Muscle of arm (tissue), 12 donors: Measurements from ENCODE around the gene NPBWR2. TPM values are rescaled to one million over a fixed set of nuclear protein-coding genes. Genes with fewer than 3 reads are reported as not detected.
"Not testable (repeated sequence)": the region's sequence is repeated elsewhere in the genome, so short reads cannot be mapped to it uniquely, and the experiment has no call there.

Experiments
- DNase-seq: peaks from one replicate; pipeline ENCODE4 v3.0.0-alpha.2; 2013
- polyA plus RNA-seq, 12 donors: library from polyadenylated mRNA; unstranded; fragments of 120-200 nt; gene quantifications; one replicate each; pipeline ENCODE4 v1.2.1, GENCODE V29; 2013; ENCODE audit not compliant: insufficient read length in 12 of 12

Gene NPBWR2
- polyA plus RNA-seq, 12 donors: not detected

GRCh38 chr20:64087226-64087825, 20.0 kb downstream of the NPBWR2 start:
- not testable (repeated sequence) for DNase-seq

GRCh38 chr20:64086801-64087200, 20.6 kb downstream of the NPBWR2 start:
- no peak for DNase-seq

GRCh38 chr20:64084685-64085152, 22.6 kb downstream of the NPBWR2 start:
- DNase-seq: no peak

GRCh38 chr20:64083804-64084684, 23.3 kb downstream of the NPBWR2 start, which contains the start of gene LKAAEAR1:
LKAAEAR1 (minus strand) TSS chr20:64084398; CDS start chr20:64084219, 179 bp downstream.
- DNase-seq: no peak

- DNase-seq: peak; percentile 68
Measured at GRCh38 chr20:64083378-64083803, 24.0 kb downstream of the NPBWR2 start.

GRCh38 chr20:64082820-64083377, 24.5 kb downstream of the NPBWR2 start:
- DNase-seq: no peak

GRCh38 chr20:64082126-64082731, 25.1 kb downstream of the NPBWR2 start:
- DNase-seq: no peak

GRCh38 chr20:64081624-64081964, 25.8 kb downstream of the NPBWR2 start:
- no peak for DNase-seq

- DNase-seq: no peak
Measured at GRCh38 chr20:64080813-64081623, 26.3 kb downstream of the NPBWR2 start.

GRCh38 chr20:64080013-64080812, 27.2 kb downstream of the NPBWR2 start, which contains the start of gene OPRL1:
OPRL1 (plus strand) TSS chr20:64080082; CDS start chr20:64092721, 12,639 bp downstream.
- DNase-seq: no peak

- DNase-seq: peak; percentile 80
Measured at GRCh38 chr20:64079273-64080012, 27.9 kb downstream of the NPBWR2 start, which contains the start of gene RGS19. RGS19 (minus strand) TSS chr20:64079518; CDS start chr20:64076886, 2,632 bp downstream.

GRCh38 chr20:64078934-64079272, 28.5 kb downstream of the NPBWR2 start:
- DNase-seq: no peak

GRCh38 chr20:64077876-64078551, 29.4 kb downstream of the NPBWR2 start:
- DNase-seq: no peak

- DNase-seq: no peak
Measured at GRCh38 chr20:64077541-64077875, 29.9 kb downstream of the NPBWR2 start.

GRCh38 chr20:64077094-64077493, 30.3 kb downstream of the NPBWR2 start:
- DNase-seq: no peak

GRCh38 chr20:64076061-64076997, 31.0 kb downstream of the NPBWR2 start:
- DNase-seq: no peak

GRCh38 chr20:64075556-64075955, 31.8 kb downstream of the NPBWR2 start:
- no peak for DNase-seq

GRCh38 chr20:64074963-64075362, 32.4 kb downstream of the NPBWR2 start:
- no peak for DNase-seq
